HG03060 (cell line): ENCODE measurements around the gene PMS2.
"Not testable (repeated sequence)": the region's sequence is repeated elsewhere in the genome, so short reads cannot be mapped to it uniquely, and the experiment has no call there.

Source experiments
- ATAC-seq: cut with Tn5 transposase; IDR thresholded peaks from one replicate; pipeline ENCODE4 v1.9.1; 2021; ENCODE audit warnings: low read depth, moderate number of reproducible peaks; ENCODE audit not compliant: unreplicated experiment

The PMS2 gene, protein sequence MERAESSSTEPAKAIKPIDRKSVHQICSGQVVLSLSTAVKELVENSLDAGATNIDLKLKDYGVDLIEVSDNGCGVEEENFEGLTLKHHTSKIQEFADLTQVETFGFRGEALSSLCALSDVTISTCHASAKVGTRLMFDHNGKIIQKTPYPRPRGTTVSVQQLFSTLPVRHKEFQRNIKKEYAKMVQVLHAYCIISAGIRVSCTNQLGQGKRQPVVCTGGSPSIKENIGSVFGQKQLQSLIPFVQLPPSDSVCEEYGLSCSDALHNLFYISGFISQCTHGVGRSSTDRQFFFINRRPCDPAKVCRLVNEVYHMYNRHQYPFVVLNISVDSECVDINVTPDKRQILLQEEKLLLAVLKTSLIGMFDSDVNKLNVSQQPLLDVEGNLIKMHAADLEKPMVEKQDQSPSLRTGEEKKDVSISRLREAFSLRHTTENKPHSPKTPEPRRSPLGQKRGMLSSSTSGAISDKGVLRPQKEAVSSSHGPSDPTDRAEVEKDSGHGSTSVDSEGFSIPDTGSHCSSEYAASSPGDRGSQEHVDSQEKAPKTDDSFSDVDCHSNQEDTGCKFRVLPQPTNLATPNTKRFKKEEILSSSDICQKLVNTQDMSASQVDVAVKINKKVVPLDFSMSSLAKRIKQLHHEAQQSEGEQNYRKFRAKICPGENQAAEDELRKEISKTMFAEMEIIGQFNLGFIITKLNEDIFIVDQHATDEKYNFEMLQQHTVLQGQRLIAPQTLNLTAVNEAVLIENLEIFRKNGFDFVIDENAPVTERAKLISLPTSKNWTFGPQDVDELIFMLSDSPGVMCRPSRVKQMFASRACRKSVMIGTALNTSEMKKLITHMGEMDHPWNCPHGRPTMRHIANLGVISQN

DNA sequence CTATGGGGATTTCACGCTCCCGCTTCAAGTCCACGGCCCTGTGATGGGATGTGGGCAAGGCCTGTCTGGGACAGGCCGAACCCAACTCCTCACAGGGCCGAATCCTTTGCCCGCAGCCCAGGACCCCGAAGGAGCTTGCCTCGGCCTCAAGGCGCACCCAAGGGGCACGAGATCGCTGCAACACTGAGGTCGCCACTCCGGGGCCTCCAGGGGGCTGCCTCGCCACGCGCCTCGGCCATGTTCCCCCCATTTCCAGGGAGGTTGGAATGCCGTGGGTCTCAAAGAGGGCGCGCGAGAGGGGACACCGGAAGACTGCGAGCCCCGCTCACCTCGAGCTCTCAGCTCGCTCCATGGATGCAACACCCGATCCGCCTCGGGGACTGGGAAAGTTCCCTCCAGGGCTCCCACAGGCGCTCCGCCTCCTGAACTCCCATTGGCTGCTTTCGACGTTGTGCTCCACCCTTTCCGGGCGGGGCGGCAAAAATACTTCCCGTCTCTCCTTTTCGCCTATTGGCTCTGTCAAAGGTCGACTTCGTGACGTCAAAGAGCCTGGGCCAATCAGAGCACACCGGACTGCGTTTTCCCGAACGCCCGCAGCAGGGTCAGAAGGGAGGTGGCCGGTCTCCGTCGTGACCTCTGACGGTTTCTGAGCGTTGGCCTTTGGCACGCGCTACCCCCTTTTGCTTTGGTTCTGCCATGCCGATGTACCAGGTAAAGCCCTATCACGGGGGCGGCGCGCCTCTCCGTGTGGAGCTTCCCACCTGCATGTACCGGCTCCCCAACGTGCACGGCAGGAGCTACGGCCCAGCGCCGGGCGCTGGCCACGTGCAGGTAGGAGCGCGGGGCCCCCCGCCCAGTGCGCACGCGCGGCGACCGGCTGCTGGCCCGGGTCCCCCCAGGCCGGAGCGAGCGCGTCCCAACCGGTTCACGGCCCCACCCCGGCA, at the start of gene PMS2, which contains the start of gene AIMP2:
TSS of gene PMS2 (minus strand) at position 382 of the 944 bp plus-strand sequence. CDS start at position 352, 30 bp downstream.
TSS of gene AIMP2 (plus strand) at position 605 of the 944 bp plus-strand sequence. CDS start at position 697, 92 bp downstream.
- ATAC-seq = peak; percentile 93

DNA sequence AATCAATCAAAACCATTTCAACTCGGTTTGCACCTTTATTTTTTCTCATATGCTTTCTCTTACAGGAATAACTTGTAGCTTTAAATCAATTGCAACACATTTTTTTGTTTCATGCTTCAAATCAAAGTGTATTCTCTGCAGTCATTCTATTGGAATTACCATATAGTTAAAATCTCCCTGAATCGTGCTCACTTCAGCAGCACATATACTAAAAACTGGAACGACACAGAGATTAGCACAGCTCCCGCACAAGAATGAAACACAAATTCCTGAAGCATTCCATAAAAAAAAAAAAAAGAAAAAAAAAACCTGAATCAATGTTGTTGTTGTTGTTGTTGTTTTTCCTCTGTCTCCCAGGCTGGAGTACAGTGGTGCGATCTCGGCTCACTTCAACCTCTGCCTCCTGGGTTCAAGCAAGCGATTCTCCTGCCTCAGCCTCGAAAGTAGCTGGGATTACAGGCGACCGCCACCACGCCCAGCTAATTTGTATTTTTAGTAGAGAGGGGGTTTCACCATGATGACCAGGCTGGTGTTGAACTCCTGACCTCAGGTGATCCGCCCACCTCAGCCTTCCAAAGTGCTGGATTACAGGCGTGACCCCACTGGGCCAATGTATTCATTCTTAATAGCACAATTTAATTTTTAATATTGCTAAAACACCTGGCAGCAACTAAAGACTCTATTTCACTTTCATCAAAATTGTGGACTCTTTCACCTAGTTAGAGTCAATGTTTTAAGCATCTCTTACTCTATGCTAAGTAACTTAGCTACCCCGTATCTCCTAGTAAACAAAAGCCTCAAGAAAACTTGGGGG, 48.7 kb upstream of the PMS2 start:
- ATAC-seq = no peak

DNA sequence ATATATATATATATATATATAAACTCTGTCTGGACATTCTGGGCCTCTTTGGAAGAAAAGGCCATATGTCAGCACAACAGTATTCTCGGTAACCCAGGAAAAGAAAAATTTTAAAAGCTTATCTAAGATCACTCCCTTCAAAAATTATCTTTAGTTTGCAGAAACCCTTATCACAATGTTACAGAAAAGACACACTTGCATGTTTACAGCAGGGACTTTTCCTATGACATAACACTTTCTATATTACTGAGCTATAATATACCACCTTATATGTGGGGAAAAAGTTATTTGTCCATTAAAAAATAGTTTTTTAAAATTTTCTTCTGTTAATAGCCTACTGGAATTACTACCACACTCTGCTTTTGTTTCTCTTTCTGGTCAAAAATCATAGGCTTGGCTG, 47.8 kb upstream of the PMS2 start:
- ATAC-seq = no peak

- not testable (repeated sequence) for ATAC-seq
Measured at GRCh38 chr7:6051185-6051584, 42.3 kb upstream of the PMS2 start.

DNA sequence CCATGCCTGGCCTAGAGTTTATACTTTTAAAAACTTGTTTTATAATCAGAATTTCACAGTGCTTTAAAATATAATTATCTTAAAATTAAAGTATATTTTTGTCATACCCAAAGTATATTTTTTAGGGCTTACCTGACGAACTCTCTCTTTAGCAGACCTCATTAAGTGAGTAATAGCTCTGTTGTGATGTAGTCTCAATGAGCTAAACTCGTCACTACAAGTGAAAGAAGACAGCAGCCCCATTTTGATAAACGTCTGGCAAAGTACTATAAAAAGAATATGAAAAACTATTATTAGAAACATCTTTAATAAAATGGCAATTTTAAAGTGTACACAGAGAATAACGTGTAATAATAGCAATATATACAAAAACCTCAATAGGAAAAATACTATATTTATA, 40.9 kb upstream of the PMS2 start:
- no peak for ATAC-seq

DNA sequence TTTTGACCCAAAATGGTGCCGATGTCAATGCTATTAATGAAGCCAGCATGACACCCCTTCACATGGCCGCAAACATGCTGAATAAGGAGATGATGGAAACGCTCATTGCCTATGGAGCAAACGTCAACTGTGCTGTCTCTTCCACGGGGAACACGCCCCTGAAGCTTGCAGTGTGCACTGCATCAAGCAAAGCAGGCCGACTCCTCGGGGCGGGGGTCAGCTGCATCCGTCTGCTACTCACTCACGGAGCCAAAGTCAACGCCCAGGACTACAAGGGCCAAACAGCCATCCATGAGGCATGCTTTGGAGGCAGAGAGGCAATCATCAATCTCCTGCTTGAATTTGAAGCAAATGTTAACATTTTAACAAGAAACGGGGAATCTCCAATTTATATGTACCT, 26.8 kb upstream of the PMS2 start:
- no peak for ATAC-seq

DNA sequence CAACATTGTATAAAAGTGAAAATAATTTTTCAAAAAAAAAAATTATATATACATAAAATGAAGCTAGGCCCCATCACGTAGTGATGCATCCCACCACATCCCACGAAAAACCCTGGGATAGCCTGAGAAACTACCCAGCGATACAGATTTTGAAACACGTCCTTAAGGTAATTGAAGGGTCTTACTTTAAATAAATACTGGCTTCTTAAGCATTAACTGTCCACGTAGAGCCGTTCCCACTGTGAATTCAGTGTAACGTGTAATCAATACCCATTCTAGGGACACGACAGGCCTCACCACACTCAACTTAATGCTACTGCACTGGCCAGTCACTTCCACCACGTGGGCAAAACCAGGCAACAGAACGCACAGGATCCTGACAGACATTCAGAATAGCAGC, 26.3 kb upstream of the PMS2 start:
- ATAC-seq = no peak

GRCh38 chr7:6032641-6033040, 23.8 kb upstream of the PMS2 start:
- no peak for ATAC-seq

DNA sequence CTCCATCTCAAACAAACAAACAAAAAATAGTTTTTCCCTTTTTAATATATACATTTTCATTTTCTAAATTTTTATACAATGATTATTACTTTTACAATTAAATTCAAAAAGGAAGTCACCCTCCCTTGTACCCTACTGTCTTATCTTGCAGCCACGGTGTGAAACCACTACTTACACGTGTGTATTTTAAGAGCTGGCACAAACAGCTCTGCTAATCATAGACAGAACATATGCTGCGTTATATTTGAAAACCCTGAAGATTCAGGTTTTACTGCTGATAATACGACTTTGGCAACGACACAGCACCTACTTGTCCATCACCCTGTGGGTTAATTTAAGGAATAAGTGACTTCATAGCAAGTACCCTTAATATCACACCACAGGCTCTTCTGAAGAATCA, 23.3 kb upstream of the PMS2 start:
- no peak for ATAC-seq

- ATAC-seq = no peak
Measured at GRCh38 chr7:6031567-6031966, 22.7 kb upstream of the PMS2 start.

GRCh38 chr7:6030988-6031387, 22.1 kb upstream of the PMS2 start, which contains the start of gene ANKRD61:
Gene ANKRD61, plus strand, starts transcription at chr7:6031376. Its CDS starts 0 bp downstream, at chr7:6031376.
- no peak for ATAC-seq

DNA sequence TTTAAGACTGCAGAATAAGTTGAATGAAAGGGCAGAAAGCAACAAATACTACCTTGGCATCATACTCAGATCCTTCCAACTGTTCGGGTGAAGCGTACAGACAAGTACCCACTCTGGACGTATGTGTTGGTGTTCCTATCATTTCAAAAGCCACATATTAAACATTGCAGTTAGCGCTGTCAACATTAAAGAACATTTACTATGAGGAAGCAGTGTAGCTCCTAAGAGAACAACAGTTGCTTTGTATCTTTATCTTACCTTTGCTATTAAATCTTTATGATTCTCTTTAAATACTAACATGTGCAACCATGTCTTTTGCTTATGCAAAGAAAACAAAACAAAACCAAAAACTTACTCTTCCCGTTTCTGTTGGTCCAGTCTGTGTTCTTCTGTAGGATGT, 19.7 kb upstream of the PMS2 start:
- no peak for ATAC-seq

DNA sequence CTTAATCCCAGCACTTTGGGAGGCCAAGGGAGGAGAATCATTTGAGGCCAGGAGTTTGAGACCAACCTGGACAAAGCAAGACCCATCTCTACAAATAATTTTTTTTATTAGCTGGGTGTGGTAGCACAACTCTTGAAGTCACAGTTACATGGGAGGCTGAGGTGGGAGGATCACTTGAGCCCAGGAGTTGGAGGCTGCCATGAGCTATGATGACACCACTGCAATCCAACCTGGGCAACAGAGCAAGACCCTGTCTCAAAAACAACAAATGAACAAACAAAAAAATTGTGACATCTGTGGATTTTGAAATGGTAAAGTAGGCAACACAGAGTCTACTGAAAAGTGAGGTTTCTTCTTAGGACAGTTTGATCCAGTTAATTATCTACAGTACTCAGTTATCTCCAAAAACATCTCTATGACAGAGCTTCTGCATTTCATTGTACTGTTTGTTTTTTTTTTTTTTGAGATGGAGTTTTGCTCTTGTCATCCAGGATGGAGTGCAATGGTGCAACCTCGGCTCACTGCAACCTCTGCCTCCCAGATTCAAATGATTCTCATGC, 19.0 kb upstream of the PMS2 start:
- no peak for ATAC-seq

DNA sequence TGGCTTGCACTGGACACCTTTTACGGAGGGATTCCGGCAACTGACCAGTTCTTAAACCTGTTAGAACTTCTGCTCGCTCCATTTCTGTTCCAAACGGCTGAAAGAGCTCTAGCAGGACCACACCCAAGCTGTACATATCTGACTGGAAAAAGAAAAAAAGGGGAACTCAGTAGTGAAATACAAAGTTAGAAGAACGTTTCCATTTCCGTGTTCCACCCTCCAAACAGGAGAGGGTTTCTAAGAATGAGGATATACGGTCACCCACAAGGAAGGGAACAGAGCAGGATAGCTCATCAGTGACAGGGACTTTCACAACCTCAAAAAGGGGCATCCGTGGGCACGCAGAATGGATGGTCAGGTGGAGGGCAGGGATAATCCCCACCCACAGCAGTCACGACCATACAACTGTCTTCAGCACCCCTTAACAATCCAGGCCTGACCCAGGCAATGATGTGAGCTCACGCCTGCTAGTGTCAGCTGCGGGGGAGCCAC, 18.0 kb upstream of the PMS2 start:
- ATAC-seq = no peak

- ATAC-seq = no peak
Measured at GRCh38 chr7:6026011-6026819, 17.4 kb upstream of the PMS2 start.

- no peak for ATAC-seq
Measured at GRCh38 chr7:6023974-6024435, 15.2 kb upstream of the PMS2 start.

- no peak for ATAC-seq
Measured at GRCh38 chr7:6022707-6023106, 13.9 kb upstream of the PMS2 start.
